ENCODE data around the gene SHC2.

GRCh38 chr19:456547-457110 is 4.2 kb downstream of the SHC2 start:
- TF ChIP-seq, protein P1, sequence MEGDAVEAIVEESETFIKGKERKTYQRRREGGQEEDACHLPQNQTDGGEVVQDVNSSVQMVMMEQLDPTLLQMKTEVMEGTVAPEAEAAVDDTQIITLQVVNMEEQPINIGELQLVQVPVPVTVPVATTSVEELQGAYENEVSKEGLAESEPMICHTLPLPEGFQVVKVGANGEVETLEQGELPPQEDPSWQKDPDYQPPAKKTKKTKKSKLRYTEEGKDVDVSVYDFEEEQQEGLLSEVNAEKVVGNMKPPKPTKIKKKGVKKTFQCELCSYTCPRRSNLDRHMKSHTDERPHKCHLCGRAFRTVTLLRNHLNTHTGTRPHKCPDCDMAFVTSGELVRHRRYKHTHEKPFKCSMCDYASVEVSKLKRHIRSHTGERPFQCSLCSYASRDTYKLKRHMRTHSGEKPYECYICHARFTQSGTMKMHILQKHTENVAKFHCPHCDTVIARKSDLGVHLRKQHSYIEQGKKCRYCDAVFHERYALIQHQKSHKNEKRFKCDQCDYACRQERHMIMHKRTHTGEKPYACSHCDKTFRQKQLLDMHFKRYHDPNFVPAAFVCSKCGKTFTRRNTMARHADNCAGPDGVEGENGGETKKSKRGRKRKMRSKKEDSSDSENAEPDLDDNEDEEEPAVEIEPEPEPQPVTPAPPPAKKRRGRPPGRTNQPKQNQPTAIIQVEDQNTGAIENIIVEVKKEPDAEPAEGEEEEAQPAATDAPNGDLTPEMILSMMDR (IDR thresholded peaks at IDR 0.05; ENCODE audit: insufficient read depth, low read depth, low read length), result no peak
- no peak for TF ChIP-seq EZH2 (IDR thresholded peaks at IDR 0.05; ENCODE audit: insufficient read depth, low read length)
